GM18909 (cell line): ENCODE results near the gene FUZ.

ENCODE experiments used
- ATAC-seq: cut with Tn5 transposase; IDR thresholded peaks from one replicate; pipeline ENCODE4 v1.9.1; 2021; ENCODE audit warnings: mild to moderate bottlenecking; ENCODE audit not compliant: unreplicated experiment, poor library complexity

The FUZ gene

DNA sequence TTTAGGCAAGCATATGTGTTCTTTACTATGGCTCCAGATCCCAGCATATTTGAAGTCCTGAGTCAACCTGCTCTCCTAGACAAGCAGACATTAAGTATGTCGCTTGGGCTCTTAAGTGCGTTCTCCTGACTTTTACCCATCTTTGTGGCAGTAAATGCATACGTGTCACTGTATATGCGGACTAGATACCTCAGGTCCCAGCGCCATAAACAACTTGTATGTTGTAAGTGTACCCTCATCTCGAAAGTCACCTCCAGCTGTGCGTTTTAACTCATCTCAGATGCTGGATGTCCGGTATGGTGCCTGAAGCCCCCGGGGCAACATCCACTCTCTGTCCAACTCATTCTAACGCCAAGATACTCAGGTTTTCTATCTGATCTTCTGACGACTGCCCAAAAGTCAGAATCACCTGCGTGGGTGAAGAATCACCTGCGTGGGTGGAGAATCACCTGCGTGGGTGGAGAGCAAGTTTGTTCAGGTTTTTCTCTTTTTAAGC is 39.6 kb upstream of the FUZ start:
- no peak for ATAC-seq

DNA sequence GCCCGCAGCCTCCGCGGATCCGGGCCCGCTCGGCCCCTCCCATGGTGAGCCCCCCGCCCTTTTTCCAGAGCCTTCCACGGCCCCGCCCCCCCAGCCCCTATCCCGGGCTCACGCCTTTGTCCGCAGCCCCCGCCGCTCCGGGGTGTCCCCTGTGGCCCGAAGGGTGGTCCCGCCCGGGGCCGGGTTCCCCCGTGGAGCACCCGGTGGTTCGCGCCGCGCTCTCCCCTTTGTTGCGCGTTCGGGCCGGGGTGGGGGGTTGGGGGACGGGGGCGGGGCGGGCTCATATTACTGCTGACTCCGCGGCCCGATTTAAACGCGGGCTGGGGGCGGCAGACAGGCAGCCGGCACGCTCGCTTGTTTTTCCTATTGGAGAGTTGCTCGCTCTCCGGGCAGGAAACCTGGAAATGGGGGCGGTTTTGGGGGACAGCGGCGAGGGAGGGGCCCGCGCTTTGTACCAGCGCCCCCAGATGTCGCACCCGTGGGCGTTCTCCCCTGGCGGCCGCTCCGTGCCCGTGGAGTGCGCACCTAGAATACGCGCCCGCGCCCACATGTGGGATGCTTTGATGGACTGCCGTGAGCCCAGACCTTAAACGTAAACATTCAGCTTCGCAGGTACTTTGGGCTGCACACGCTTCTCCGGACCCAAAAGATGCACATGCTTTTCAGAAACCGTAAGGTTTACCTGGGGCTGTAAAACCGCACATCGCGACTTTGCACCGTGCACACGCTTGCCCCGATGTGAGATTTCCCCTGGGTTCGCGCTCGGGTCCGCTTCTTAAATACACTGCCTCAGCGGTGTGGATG is 38.6 kb upstream of the FUZ start:
- no peak for ATAC-seq

DNA sequence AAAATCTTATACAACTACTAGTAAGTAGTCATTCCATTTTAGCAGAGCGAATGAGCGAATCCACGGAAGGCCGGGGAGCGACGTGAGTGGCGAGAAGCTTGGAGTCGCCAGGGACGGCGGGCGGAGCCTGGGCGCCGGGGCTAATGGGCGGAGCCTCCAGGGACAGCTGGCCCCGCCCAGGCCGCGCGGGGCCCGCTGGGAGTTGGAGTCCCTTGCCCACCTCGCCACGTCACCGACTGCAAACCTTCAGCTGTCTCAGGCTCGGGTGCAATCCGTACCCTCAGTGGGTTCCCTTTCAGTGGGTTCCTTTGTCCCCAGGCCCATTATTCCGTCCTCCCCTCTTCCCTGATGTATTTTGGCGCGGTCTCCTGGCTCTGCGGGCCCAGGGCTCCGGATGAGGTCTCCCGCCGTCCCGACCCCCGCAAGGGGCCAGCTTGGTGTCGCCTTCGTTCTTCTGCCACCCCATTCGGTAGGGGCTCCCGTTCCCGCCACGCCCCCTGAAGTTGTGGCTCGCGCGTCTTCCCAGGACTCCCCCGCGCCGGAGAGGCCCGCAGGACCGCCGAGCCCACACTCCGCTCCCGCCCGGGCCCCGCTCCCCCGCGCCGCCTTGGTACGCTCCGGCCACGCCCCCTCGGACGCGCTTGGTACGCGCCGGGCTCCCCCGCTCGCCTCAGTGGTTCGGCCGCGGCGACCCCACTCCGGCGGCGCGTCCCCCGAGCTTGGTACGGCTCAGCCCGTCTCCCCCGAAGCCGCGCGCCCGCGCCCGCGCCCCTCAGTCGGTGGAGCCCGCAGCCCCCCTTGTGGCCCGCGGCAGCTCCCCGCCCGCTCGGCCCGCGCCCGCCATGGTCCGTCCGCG is 37.6 kb upstream of the FUZ start, which contains the start of gene PTOV1:
Gene PTOV1 (plus strand): TSS at position 673 of the 856 bp plus-strand sequence.
- peak; percentile 75 for ATAC-seq

DNA sequence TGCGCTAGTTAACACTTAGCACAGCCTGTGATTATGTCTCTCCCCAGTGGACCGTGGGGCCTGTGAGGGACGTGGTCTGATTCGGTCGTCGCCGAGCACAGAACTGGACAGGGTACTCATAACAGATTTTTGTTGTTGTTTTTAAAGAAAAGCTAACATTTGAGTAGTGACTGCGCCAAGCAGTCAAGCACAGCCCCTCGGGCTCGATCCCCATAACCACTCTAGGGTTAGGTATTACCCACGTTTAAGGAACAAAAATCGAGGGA is 37.1 kb upstream of the FUZ start:
- no peak for ATAC-seq

DNA sequence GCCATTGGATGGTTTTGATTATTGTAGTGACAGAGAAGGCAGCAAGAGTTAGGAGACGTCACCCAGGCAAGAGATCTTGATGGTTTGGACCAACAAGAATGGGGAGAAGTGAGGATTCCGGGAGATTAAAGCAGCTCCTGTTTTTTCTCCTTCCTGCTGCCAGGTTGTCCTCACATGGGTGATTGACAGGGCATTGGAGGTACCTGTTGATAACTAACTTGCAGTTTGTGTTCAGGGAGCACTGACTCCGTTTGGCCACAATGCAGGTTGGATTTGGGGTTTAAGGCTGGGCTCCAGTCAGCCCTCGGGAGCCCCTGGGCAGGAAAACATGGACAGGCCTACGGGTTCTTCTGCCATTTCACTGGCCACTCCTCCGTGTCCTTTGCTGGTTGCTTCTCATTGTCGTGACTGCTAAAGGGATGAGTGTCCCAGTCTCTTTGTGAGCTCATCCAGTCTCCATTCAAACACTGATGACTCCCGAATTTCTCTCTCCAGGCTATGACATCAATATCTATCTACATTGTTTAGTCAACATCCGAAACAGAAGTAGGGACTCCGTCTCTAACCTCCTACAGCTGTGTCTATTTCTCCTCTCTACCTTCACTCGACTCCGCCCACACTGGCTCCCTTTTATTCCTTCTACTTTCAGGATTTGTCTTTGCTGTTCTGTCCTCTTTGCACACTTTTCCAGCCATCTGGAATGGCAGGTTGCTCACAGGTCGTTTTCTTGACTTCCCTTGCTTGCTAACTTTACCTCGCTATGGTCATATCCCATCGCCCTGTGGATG is 36.5 kb upstream of the FUZ start:
- no peak for ATAC-seq

DNA sequence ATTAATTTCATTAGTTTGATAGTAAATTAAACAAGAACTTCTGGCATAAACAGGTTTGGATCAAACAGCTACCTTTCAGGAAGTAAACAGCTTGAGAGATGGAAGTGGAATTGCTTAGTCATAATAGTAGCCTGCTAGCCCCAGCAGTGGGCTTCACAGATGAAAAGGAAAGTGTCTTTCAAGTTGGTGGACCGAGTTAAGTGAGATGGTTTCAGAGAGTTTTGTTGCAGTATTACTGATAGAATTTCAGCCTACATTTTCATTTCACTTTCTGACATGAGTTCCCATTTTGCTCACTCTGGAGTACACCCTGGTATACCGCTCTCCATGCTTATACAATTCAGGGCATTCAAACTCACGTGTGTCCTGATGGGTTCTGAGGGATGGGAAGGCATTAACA is 35.8 kb upstream of the FUZ start:
- ATAC-seq = no peak

DNA sequence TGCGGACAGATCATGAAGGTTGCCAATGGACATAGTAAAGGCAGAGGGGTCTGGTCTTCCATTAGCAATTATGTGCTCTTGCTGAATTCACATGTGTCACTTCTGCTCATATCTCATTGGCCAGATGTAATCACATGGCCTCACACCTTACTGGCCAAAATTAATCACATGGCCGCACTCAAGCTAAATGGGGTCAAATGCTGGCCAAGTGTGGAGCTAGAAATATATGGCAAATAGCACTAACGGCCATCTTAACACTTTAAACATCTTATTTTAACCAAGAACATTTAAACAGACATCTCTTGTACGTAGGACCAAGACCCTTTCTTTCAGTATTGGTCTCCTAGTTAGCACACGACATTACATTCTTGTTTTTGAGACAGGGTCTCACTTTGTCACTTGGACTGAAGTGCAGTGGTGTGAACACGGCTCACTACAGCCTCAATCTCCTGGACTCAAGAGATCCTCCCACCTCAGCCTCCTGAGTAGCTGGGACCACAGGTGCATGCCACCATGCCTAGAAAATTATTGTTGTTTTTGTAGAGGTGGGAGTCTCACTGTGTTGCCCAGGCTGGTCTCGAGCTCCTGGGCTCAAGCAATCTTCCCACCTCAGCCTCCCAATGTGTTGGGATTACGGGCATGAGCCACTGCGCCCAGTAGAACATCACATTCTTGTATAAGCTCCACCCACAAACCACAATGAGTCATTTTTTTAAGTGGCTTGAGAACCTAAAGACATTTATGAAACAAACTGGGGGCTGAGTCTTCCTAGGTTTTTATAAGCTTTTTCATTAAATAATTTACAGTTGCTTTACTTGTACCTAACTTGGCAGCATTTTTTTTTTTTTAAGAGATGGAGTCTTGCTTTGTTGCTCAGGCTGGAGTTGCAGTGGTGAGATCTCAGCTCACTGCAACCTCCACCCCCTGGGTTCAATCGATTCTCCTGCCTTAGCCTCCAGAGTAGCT is 34.9 kb upstream of the FUZ start:
- ATAC-seq = no peak

DNA sequence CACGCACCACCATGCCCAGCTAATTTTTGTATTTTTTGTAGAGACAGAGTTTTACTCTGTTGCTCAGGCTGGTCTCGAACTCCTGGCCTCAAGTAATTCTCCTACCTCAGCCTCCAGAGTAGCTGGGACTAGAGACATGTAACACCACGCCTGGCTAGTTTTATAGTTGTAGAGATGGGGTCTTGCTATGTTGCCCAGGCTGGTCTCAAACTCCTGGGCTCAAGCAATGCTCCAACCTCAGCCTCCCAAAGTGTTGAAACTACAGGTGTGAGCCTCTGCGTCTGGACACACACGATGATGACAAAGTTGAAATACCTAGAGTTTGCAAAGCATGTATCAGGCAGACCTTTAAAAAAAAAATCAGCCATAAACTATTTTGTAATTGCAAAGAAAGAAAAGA is 33.3 kb upstream of the FUZ start:
- ATAC-seq = no peak

DNA sequence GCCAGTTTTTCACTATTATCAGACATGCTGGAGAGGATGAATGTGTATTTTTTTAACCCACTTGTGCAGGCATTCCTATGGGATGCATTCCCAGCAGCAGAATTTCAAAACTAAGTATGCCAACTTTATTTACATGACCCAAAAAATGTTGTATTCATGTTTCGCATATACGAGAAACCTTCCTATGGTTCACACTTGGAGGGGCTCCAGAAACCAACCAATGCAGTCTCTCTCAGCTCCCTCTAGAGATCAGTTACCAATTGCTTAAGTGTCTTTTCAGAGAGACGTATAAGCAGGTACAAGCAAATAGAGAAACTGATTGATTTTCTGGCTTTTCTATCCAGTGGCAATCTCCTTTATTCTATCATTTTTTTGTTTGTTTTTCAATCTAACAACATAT is 32.3 kb upstream of the FUZ start:
- no peak for ATAC-seq

DNA sequence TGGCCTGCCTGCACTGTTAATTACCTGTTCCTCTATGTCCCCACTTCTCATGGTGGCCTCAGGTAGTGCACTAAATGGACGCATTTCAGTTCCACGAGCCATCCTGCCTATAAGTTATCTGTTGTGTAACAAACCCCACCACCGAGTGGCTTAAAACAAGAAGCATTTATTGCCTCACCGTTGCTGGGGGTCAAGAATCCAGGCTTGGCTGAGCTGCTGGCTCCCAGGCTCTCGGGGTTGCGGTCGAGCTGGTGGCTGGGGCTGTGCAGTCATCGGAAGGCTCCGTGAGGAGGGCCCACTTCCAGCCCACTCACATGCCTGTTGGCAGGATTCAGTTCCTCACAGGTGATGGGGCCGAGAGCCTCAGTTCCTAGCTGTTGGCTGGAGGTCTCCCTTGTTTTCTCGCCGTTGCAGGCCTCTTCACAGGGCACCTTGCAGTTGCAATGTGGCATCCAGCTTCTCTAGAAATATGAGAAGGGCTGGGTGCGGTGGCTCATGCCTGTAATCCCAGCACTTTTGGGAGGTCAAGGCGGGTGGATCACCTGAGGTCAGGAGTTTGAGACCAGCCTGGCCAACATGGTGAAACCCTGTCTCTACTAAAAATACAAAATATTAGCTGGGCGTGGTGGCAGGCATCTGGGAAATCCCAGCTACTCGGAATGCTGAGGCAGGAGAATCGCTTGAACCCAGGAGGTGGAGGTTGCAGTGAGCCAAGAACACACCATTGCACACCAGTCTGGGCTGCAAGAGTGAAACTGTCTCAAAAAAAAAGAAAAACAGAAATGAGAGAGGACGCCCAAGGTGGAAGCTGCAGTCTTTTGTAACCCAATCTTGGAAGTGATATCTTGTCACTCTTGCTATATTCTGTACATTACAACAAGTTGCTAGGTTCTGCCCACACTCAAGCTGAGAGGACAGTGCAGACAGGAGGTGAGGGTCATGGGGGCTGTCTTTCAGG is 31.3 kb upstream of the FUZ start:
- no peak for ATAC-seq

DNA sequence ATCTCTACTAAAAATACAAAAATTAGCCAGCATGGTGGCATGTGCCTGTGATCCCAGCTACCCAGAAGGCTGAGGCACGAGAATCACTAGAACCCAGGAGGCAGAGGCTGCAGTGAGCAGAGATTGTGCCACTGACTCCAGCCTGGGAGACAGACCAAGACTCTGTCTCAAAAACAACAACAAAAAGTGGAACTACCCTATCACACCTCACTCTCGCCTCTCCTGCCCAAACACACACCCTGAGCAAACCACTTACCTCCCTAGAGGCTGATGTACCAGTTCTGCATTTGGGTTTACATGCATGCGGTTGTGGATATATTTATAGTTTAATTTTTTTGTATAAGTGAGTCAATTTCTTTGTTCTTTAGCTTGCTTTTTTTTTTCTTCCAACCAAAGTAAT is 30.2 kb upstream of the FUZ start:
- ATAC-seq = no peak

DNA sequence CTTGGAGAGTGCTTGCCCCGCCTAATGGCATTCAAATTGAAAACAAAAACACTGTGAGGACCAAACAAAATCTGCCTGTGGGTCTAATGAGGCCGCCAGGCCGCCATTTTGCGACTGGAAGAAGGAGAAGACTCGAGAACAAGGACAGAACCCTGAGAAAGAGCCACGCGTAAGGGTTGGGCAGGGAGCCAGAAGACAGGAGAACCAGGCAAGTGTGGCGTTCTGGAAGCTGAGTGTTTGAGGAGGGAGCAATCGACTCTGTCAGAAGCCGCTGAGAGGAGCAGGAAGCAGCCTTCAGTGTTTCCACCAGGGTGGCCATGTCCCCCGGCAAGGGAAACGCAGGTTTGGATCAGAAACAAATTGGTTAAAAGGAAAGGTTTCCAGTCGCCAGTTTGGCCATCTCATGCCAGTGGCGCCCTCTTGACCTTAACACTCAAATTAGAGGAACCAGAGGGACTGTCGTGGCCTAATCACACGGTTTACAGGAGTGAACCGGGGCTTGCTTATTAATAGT is 27.7 kb upstream of the FUZ start:
- ATAC-seq = no peak

DNA sequence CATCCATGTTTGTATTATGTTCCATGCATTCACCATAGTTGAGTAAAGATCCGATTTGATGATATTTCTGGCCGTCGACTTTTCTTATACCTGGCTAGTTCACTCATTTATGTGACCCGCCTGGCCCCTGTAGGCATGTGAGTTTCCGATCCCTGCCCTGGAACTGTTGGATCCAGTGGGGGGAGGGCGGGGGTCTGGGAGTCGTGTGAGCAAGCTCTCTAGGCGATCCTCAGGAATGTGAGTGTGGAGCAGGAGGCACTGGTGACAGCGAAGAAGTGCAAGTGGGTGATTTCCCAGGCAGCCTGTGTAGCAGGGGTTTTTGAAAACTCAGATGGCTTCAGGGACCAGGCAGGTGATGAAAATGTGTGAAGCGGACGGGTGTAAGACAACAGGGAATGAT is 27.2 kb upstream of the FUZ start:
- ATAC-seq = no peak

DNA sequence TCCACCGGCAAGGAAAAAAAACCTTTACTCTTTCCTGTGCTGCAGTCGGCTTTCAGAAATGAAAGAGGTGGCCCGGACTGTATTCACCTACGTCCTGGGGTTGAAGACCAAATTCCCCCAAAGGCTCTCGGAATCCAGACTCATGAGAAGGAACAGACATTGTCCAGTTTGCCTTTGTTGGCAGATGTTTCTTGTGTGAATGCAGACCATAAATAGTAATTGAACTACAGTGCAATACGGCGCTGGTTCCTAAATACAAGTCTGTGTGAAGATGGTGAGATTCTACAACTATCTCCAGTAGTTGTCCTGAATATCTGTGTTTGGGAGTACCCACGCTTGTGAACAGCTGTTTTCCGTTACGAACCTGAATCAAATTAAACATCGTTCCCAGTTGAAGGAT is 26.6 kb upstream of the FUZ start:
- ATAC-seq = no peak

DNA sequence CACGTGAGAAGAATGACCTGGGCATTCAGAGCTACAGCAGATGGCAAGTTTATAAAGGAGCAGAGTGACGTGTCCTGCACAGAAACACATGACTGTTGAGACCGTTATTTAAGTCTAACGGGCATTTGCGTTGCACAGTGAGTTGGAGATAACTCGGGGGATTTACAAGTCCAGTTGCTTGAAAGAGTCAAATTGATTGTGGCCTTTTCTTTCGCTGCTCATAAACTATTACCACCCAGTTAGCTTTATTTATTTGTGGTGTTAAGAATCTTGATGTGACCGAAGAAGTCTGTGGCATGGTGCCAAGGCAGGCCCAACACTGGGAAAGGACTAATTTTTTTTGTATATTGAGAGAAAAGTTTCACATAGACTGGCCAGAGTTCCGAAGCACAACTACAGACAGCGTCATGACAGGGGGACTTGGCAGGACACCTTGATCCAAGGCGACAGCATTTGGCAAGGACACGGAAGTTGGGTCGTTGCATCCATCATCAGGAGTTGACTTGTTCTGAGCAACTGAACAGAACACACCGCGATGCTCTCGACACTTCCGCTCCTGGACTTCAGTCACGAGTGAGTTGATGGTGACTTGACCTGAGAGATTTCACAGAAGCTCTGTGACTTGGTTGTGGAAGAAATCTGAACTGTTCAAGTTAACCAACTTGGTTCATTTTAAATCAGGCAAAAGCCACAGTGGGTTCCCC is 25.9 kb upstream of the FUZ start:
- no peak for ATAC-seq

DNA sequence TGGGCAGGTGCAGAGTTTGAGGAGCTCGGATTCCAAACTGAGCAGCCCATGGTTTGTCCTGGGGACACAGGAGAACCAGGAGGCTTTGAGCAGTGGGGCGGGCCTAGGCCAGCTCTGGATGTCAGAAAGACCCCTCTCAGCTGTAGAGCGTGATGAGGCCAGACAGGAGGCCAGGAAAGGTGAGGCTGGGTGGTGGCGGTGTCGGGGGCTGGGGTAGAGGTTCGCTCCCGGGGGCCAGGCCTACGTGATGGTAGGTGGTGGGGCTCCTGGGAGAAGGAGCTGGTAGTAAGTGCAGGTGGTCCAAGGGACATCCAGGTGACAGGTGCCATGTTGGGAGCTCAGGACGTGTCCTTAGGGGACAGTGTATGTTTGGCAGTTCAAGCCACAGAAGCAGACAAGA is 24.3 kb upstream of the FUZ start:
- no peak for ATAC-seq

DNA sequence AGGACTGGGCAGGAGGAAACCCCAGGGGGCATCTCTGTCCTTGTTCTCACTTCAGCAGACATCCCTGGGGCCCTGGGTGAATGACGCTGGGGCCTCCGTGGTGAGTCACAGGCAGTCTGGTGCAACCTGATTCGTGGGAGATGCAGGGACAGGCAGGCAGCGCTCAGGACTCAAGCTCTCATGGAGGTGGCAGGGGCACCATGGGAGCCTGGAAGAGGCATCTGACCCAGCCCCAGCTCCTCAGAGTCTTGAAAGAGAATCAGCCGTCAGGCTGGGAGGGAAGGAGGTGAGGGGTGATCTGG is 23.9 kb upstream of the FUZ start:
- no peak for ATAC-seq
